ELR (cell line): ENCODE results near the gene HLA-DMA.

ENCODE experiments used
- DNase-seq: peaks from one replicate; pipeline ENCODE4 v3.0.0-alpha.2; 2015; ENCODE audit warnings: low read depth

The HLA-DMA gene

DNA sequence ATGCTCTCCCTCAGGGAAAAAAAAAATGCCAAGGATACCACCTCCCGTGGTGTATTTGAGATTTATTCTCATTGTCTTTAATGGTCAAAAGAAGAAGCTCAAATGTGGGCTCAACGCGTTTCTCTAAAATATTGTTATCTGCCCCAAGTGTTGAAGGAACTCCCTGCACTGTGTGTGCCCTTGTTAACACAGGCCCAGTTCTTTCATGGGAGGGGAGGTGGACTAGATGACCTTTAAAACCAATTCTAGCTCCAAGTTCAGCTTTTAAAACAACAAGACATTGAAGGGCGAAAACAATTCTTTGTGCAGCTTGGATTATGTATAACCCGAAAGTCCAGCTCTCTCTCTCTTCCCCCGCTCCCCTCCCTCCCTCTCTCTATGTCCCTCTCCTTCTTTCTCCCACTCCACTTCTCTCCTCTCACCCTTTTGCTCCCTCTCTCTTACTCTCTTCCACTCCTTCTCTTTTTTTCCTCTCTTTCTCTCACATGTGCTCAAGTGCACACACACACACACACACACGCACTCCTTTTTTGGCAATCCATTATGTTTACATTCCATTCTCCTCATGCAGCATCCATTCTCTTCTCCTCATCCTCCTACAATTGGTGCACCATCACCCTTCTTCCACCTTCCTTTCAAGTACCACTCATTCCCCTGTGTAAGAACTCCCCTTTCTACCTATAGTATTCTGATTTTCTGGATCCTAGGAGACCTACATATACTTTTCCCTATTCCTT, 20.6 kb downstream of the HLA-DMA start:
- peak; percentile 19 for DNase-seq

DNA sequence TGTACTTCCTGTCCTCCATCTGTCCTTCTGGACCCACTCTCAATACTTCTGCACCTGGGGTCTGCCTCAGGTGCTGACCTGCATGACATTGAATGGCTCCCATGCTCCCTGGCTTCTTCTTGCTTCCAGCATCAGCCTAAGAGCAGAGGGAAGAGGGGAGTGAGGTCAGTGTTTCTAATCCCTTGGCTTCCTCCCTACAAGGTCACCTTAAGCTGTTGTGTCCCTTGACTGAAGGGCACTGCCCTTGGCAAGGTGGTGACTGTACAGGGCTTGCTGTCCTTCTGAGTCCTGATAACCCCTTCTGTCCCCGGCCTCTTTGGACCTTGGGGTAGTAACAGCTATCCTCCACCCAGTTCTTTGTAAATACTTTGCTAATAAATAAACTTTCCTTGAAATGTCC, 21.7 kb downstream of the HLA-DMA start:
- DNase-seq, result no peak

GRCh38 chr6:32922083-32922482, 30.8 kb downstream of the HLA-DMA start:
- DNase-seq, result no peak

DNA sequence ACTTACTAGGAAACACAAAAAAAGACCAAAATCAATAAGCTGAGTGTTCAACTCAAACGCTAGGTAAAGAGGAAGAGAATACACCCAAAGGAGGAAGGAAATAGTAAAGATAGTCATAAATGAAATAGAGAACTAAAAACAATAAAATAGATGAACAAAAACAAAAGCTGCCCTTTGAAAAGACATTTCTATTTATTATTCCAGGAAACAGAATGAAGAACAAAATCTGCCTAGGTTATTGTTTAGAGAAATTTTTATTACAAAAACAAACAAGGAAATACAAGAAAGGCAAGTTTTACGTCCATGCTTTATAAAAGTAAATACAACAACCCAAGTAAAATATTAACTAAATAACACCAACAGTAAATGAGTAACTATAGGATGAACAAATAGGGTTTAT, 32.2 kb downstream of the HLA-DMA start:
- no peak for DNase-seq

GRCh38 chr6:32912951-32913350, 39.9 kb downstream of the HLA-DMA start:
- no peak for DNase-seq

- no peak for DNase-seq
Observed at GRCh38 chr6:32908897-32909296, 44.0 kb downstream of the HLA-DMA start.

GRCh38 chr6:32906539-32906938, 46.4 kb downstream of the HLA-DMA start:
- DNase-seq, result peak; percentile 67

- no peak for DNase-seq
Observed at GRCh38 chr6:32905078-32905477, 47.8 kb downstream of the HLA-DMA start.

GRCh38 chr6:32903952-32904351, 48.9 kb downstream of the HLA-DMA start:
- no peak for DNase-seq
